GM21737 (cell line): ENCODE results near the gene CHD6.
"Not testable (repeated sequence)": the region's sequence is repeated elsewhere in the genome, so short reads cannot be mapped to it uniquely, and the experiment has no call there.

Source experiments
- ATAC-seq: cut with Tn5 transposase; IDR thresholded peaks from one replicate; pipeline ENCODE4 v1.9.1; 2021; ENCODE audit warnings: mild to moderate bottlenecking, moderate library complexity; ENCODE audit not compliant: unreplicated experiment

Gene CHD6

GRCh38 chr20:41551011-41551705, 67.0 kb downstream of the CHD6 start:
- no peak for ATAC-seq

- ATAC-seq, result no peak
These were observed 71.0 kb downstream of the CHD6 start for GRCh38 chr20:41547221-41547620.

- ATAC-seq, result no peak
These were observed 71.6 kb downstream of the CHD6 start for GRCh38 chr20:41546535-41546934.

- ATAC-seq, result no peak
These were observed 73.7 kb downstream of the CHD6 start for GRCh38 chr20:41544472-41544871.

GRCh38 chr20:41540918-41541317, 77.3 kb downstream of the CHD6 start:
- ATAC-seq, result no peak

- no peak for ATAC-seq
These were observed 77.7 kb downstream of the CHD6 start for GRCh38 chr20:41540459-41540858.

GRCh38 chr20:41538810-41539596, 79.2 kb downstream of the CHD6 start:
- ATAC-seq, result no peak

GRCh38 chr20:41537865-41538264, 80.3 kb downstream of the CHD6 start:
- no peak for ATAC-seq

- ATAC-seq, result not testable (repeated sequence)
These were observed 82.6 kb downstream of the CHD6 start for GRCh38 chr20:41535551-41535950.

- no peak for ATAC-seq
These were observed 83.3 kb downstream of the CHD6 start for GRCh38 chr20:41534842-41535241.

- ATAC-seq, result no peak
These were observed 84.0 kb downstream of the CHD6 start for GRCh38 chr20:41534170-41534569.

- no peak for ATAC-seq
These were observed 84.5 kb downstream of the CHD6 start for GRCh38 chr20:41533537-41534136.

- ATAC-seq, result no peak
These were observed 85.2 kb downstream of the CHD6 start for GRCh38 chr20:41532935-41533334.

- ATAC-seq, result no peak
These were observed 86.5 kb downstream of the CHD6 start for GRCh38 chr20:41531518-41532275.

GRCh38 chr20:41530923-41531322, 87.3 kb downstream of the CHD6 start:
- ATAC-seq, result no peak

- ATAC-seq, result no peak
These were observed 91.8 kb downstream of the CHD6 start for GRCh38 chr20:41526327-41526726.

GRCh38 chr20:41524980-41525613, 93.1 kb downstream of the CHD6 start:
- ATAC-seq, result no peak

- no peak for ATAC-seq
These were observed 94.3 kb downstream of the CHD6 start for GRCh38 chr20:41523857-41524256.

GRCh38 chr20:41513829-41514228, 104.3 kb downstream of the CHD6 start:
- no peak for ATAC-seq

- no peak for ATAC-seq
These were observed 105.6 kb downstream of the CHD6 start for GRCh38 chr20:41512624-41513023.
